ENCODE measurements around the gene THAP12. TPM values are rescaled to one million over a fixed set of nuclear protein-coding genes. Genes with fewer than 3 reads are reported as not detected.

THAP12 gene
- total RNA-seq, 1 donor from 2014 or later = 58.4 TPM

GRCh38 chr11:76347466-76347865 is 33.5 kb downstream of the THAP12 start:
- no peaks in the 10 kb centered on the region for H3K27me3 Mint-ChIP-seq (ENCODE audit: low read depth)
- DNase-seq (ENCODE audit: low spot score in 2 of 2, unreplicated experiment in 2 of 2) = no peak
- H3K36me3 Mint-ChIP-seq = peaks cover 19% of the 10 kb centered on the region

GRCh38 chr11:76339221-76339620 is 41.7 kb downstream of the THAP12 start:
- Mint-ChIP-seq H3K36me3 (peaks cover 9% of the 10 kb centered on the region), H3K27ac (no peak overlapping the region), H3K4me3 (no peak overlapping the region), H3K27me3 (ENCODE audit: low read depth) (no peaks in the 10 kb centered on the region), H3K9me3 (peaks cover 18% of the 10 kb centered on the region), H3K4me1 (no peaks in the 10 kb centered on the region)
- no peak for DNase-seq (ENCODE audit: low spot score in 2 of 2, unreplicated experiment in 2 of 2)
- TF ChIP-seq CTCF (IDR thresholded peaks at IDR 0.05; ENCODE audit: unreplicated experiment) = no peak

More at GRCh38 chr11:76347466-76347865, 33.5 kb downstream of the THAP12 start:
- Mint-ChIP-seq H3K4me1 (peaks cover 4% of the 10 kb centered on the region), H3K4me3 (no peak overlapping the region), H3K9me3 (no peaks in the 10 kb centered on the region), H3K27ac (no peak overlapping the region)
- no peak for TF ChIP-seq CTCF (IDR thresholded peaks at IDR 0.05; ENCODE audit: unreplicated experiment)

GRCh38 chr11:76337923-76338322 is 43.0 kb downstream of the THAP12 start:
- Mint-ChIP-seq H3K27ac (no peak overlapping the region), H3K4me3 (no peak overlapping the region), H3K4me1 (no peaks in the 10 kb centered on the region), H3K36me3 (peaks cover 9% of the 10 kb centered on the region), H3K9me3 (peaks cover 24% of the 10 kb centered on the region), H3K27me3 (ENCODE audit: low read depth) (no peaks in the 10 kb centered on the region)
- DNase-seq (ENCODE audit: low spot score in 2 of 2, unreplicated experiment in 2 of 2) = no peak
- no peak for TF ChIP-seq CTCF (IDR thresholded peaks at IDR 0.05; ENCODE audit: unreplicated experiment)

GRCh38 chr11:76337469-76337868 is 43.5 kb downstream of the THAP12 start:
- Mint-ChIP-seq H3K36me3 (peaks cover 9% of the 10 kb centered on the region), H3K27me3 (ENCODE audit: low read depth) (no peaks in the 10 kb centered on the region), H3K4me1 (no peaks in the 10 kb centered on the region), H3K4me3 (no peak overlapping the region), H3K9me3 (peaks cover 24% of the 10 kb centered on the region), H3K27ac (no peak overlapping the region)
- no peak for TF ChIP-seq CTCF (IDR thresholded peaks at IDR 0.05; ENCODE audit: unreplicated experiment)
- DNase-seq (ENCODE audit: low spot score in 2 of 2, unreplicated experiment in 2 of 2) = no peak

- peaks cover 9% of the 10 kb centered on the region for H3K36me3 Mint-ChIP-seq
- no peak for DNase-seq (ENCODE audit: low spot score in 2 of 2, unreplicated experiment in 2 of 2)
- TF ChIP-seq CTCF (IDR thresholded peaks at IDR 0.05; ENCODE audit: unreplicated experiment) = no peak
- no peak overlapping the region for H3K4me3 Mint-ChIP-seq
- peaks cover 24% of the 10 kb centered on the region for H3K9me3 Mint-ChIP-seq
- no peak overlapping the region for H3K27ac Mint-ChIP-seq
- no peaks in the 10 kb centered on the region for H3K27me3 Mint-ChIP-seq (ENCODE audit: low read depth)
- H3K4me1 Mint-ChIP-seq = no peaks in the 10 kb centered on the region
Measured at GRCh38 chr11:76336597-76336996, 44.3 kb downstream of the THAP12 start.

- H3K36me3 Mint-ChIP-seq = peaks cover 9% of the 10 kb centered on the region
- no peak for DNase-seq (ENCODE audit: low spot score in 2 of 2, unreplicated experiment in 2 of 2)
- TF ChIP-seq CTCF (IDR thresholded peaks at IDR 0.05; ENCODE audit: unreplicated experiment) = no peak
Measured at GRCh38 chr11:76335842-76336241, 45.1 kb downstream of the THAP12 start.

More at GRCh38 chr11:76335842-76336241, 45.1 kb downstream of the THAP12 start:
- no peaks in the 10 kb centered on the region for H3K27me3 Mint-ChIP-seq (ENCODE audit: low read depth)
- H3K4me3 Mint-ChIP-seq = no peak overlapping the region
- no peaks in the 10 kb centered on the region for H3K4me1 Mint-ChIP-seq
- no peak overlapping the region for H3K27ac Mint-ChIP-seq
- peaks cover 24% of the 10 kb centered on the region for H3K9me3 Mint-ChIP-seq
